ENCODE data around the gene AKAP6.
A peak's percentile ranks its signal among the peaks of the same experiment; 100 is the strongest.

The AKAP6 gene

DNA sequence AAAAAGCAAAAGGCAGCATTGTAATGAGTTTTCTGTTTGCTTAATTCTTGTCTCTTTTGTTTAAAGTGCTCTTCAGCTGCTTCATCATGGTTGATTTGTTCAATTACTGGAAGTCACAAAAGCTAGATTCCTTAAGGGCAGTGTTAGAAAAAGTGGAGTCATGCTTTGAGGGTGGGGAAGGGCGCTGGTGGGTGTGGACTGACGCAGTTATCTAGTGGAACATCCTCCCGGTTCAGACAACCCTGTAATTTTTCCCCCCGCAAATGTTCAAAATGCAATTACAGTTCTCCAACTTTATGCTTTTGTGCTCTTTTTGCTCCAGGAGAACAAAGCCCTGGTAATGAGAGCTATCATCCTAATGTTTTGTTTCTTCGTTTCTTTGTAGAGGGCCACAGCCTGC lies 2.1 kb downstream of the AKAP6 start:
- TF ChIP-seq, protein P1, sequence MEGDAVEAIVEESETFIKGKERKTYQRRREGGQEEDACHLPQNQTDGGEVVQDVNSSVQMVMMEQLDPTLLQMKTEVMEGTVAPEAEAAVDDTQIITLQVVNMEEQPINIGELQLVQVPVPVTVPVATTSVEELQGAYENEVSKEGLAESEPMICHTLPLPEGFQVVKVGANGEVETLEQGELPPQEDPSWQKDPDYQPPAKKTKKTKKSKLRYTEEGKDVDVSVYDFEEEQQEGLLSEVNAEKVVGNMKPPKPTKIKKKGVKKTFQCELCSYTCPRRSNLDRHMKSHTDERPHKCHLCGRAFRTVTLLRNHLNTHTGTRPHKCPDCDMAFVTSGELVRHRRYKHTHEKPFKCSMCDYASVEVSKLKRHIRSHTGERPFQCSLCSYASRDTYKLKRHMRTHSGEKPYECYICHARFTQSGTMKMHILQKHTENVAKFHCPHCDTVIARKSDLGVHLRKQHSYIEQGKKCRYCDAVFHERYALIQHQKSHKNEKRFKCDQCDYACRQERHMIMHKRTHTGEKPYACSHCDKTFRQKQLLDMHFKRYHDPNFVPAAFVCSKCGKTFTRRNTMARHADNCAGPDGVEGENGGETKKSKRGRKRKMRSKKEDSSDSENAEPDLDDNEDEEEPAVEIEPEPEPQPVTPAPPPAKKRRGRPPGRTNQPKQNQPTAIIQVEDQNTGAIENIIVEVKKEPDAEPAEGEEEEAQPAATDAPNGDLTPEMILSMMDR (IDR thresholded peaks at IDR 0.05; ENCODE audit: low read depth, low read length, missing control alignments), result no peak
- H3K4me3 ChIP-seq (ENCODE audit: low read depth, low read length), result no peak overlapping the region
- in situ Hi-C loops (cut with HindIII; ENCODE audit: low sequenced_read_pairs), result no loop called here
- no peak for DNase-seq (ENCODE audit: low read depth)

DNA sequence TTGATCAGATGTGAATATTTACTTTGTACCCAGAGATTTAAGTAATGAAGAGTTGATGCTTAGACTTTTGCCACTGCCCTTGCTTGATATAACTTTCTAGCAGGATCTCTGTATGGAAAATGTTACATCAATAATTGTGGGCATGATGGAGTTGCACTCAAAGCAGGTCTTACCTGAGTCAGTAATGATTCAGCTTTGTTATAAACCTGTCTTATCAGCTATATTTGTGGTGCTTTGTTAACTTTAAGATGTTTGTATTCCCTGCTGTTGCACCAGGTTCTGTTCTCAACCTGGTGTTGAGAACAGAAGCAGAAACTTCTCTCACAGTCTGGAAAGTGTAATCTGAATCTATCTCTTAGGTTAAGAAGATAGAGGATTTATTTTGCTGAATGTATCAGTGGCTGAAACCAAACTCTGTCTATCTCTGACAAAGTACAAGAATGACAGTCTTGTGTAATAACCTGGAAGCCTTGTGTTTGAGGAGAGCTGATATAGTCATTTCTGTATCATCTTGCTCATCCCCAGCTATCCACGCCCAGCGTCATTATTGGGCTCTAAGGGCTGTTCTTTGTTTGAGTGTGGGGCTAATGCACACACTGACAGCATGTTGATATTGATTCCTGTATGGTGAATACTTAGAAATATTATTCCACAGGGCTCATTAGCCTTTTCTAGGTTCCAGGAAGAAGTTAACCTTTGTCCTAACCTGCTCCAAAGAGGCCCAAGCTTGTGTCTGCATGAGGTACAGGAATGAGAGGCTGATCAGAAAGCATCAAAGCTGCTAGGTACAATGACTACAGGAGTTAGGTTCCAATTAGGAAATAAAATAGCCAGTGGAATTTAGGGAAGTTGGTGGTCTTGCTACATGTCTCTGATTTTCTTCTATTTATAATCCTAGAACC lies 3.6 kb downstream of the AKAP6 start:
- in situ Hi-C loops (cut with HindIII; ENCODE audit: low sequenced_read_pairs), result no loop called here
- no peak for DNase-seq (ENCODE audit: low read depth)
- H3K4me3 ChIP-seq (ENCODE audit: low read depth, low read length), result no peak overlapping the region
- TF ChIP-seq, protein P1 (IDR thresholded peaks at IDR 0.05; ENCODE audit: low read depth, low read length, missing control alignments), result no peak

DNA sequence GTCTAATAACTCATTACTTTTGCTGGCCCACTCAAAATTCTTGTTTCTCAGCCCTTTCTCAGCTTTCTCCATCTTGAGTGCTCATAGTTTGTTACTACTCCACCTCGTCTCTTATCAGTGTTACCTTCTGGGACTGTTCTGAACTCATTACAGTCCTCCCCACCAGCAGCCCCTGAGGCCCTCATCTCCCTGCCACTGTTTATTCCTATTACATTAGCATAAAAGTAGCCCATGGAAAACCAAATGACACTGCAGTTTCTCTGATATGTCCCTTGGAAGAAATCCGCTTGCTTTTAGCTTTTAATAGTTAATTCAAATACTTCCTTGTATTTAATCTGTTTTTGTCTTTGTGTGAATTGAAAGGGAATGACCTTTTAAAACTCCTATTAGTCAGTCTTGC lies 7.6 kb downstream of the AKAP6 start:
- no peak for DNase-seq (ENCODE audit: low read depth)
- in situ Hi-C loops (cut with HindIII; ENCODE audit: low sequenced_read_pairs), result no loop called here
- TF ChIP-seq, protein P1 (IDR thresholded peaks at IDR 0.05; ENCODE audit: low read depth, low read length, missing control alignments), result no peak
- H3K4me3 ChIP-seq (ENCODE audit: low read depth, low read length), result no peak overlapping the region

DNA sequence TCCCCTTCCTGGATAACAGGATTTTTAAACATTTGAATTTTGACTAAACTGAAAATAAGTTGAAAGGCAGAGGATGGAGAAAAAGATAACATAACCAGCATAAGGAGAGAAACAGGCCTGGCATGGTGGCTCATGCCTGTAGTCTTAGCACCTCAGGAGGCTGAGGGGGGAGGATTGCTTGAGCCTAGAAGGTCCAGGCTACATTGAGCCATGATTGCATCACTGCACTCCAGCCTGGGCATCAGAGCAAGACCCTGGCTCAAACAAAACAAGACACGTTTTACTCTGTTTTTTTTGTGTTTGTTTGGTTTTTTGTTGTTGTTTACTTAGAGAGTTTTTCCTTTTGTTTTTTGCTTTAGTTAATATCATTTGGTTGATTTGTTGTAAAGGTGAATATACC lies 8.7 kb downstream of the AKAP6 start:
- H3K4me3 ChIP-seq (ENCODE audit: low read depth, low read length), result no peak overlapping the region
- in situ Hi-C loops (cut with HindIII; ENCODE audit: low sequenced_read_pairs), result no loop called here
- DNase-seq (ENCODE audit: low read depth), result no peak
- TF ChIP-seq, protein P1 (IDR thresholded peaks at IDR 0.05; ENCODE audit: low read depth, low read length, missing control alignments), result no peak

DNA sequence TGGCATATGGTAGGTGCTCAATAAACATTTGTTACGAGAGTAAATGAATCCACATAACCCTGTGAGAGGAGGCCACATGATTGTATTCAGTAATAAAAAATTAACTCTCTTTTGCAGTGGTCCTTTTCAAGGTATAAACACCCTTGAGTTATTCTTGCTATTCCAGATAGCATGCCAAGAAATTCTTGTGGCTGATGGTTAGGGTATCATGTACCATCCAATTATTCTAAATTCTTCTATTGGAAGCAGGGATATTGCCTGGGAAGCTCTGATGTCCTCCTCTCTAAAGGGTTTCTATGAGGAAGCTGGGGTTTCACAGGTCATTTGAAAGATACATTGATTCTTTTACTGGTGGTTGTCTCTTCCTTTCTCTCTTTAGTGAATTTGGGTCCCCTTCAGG lies 10.1 kb downstream of the AKAP6 start:
- in situ Hi-C loops (cut with HindIII; ENCODE audit: low sequenced_read_pairs), result no loop called here
- DNase-seq (ENCODE audit: low read depth), result peak; percentile 12
- TF ChIP-seq, protein P1 (IDR thresholded peaks at IDR 0.05; ENCODE audit: low read depth, low read length, missing control alignments), result no peak
- no peak overlapping the region for H3K4me3 ChIP-seq (ENCODE audit: low read depth, low read length)

DNA sequence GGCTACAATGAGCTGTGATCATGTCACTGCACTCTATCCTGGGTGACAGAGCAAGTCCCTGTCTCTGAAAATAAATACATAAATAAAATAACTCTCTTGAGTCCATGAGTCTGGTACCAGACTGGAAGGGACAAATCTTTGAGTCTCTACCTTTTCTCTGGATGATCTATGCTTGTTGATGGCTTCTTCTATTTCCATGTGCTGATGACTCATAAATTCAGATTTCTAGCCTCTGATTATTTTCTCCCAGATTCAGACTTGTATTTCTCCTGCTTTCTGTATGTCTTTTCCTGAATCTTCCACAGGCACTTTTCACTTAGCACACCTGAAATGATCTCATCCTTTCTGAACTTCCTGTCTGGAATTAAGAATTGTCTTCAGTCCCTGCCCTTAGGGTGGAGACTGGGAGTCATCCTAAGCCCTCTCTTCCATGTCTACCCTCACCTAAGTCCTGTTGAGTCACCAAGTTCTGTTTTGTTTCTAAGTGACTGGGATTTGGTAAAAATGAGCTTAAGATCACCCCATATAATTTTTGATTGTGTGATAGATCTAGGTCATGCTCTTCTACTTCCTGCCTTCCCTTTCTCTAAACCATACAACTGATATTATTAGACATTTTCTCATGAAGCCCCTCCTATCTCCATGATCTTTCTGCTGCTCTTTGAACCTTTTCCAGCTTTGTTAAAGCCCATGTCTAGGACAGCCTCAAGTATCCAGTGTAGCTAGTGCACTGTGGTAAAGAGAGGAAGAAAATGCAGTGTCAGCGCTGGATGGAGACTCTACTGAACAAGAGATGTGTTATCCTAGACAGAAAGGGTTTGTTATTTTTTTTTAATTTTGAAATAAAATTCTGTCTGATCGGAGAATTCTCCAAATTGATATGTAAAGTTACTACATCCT lies 13.1 kb downstream of the AKAP6 start:
- in situ Hi-C loops (cut with HindIII; ENCODE audit: low sequenced_read_pairs), result no loop called here
- H3K4me3 ChIP-seq (ENCODE audit: low read depth, low read length), result no peak overlapping the region
- TF ChIP-seq, protein P1 (IDR thresholded peaks at IDR 0.05; ENCODE audit: low read depth, low read length, missing control alignments), result no peak
- no peak for DNase-seq (ENCODE audit: low read depth)
